K562 (cell line): ENCODE measurements around the gene RNU1-2. TPM values are rescaled to one million over a fixed set of nuclear protein-coding genes. Genes with fewer than 3 reads are reported as not detected.
A peak's percentile ranks its signal among the peaks of the same experiment; 100 is the strongest.

Experiments used
- ATAC-seq: fragments of 200-7000 bp; cut with Tn5 transposase; 3 replicates; pipeline ENCODE4 v1.9.1; 2020; ENCODE audit warnings: moderate library complexity
- BruUV-seq: library from RNA; stranded (reverse); fragments of 400-500 nt; replicated peaks from 2 replicates; lab custom pipeline; 2021; lab: Mats Ljungman, UMichigan
- CTCF ChIA-PET: fragments of 300-600 bp; formaldehyde crosslinking; extraction: SDS; loops from one replicate; lab custom pipeline; 2021; ENCODE audit warnings: low intra/inter-chr PET ratio; lab: Yijun Ruan, JAX
- POLR2A ChIA-PET: fragments of 300-600, 350-650 bp; sonication (Branson Sonifier 250); formaldehyde crosslinking; extraction: SDS; loops from one replicate; lab custom pipeline; 2021; ENCODE audit warnings: antibody characterized with exemption, inconsistent platforms; lab: Yijun Ruan, JAX
- DNase-seq, 4 experiments: peaks; one replicate each; pipeline versions ENCODE4 v3.0.0 to v3.0.0-alpha.2; 2011 to 2018; ENCODE audit warnings: low spot score in 3 of 4, mixed read lengths in 3 of 4; ENCODE audit errors: extremely low read depth in 1 of 4
- FAIRE-seq: peaks from 2 replicates; lab custom pipeline; 2011; peaks lifted over from hg19 to GRCh38; lab: Jason Lieb, UNC
- H2AFZ ChIP-seq: 2 replicates; pipeline ENCODE4 v1.6.0; 2011; ENCODE audit warnings: low read depth, low read length, control low read depth, inconsistent platforms
- H3K27ac ChIP-seq: fragments of 200-600 bp; 3 replicates; pipeline ENCODE4 v1.8.0; 2011; ENCODE audit warnings: low read depth, mild to moderate bottlenecking, control low read depth, inconsistent platforms, low read length, moderate library complexity, mixed read lengths; ENCODE audit errors: extremely low read depth
- H3K27me3 ChIP-seq, 2 experiments: fragments of 300-600 bp in 1 of 2; 2 replicates in 1 of 2; 3 replicates in 1 of 2; pipeline versions ENCODE4 v1.6.0 to v1.8.0; 2011; ENCODE audit warnings: inconsistent platforms in 2 of 2, low read length in 2 of 2, mild to moderate bottlenecking in 1 of 2, mixed read lengths in 1 of 2, moderate library complexity in 1 of 2; ENCODE audit not compliant: control insufficient read depth in 2 of 2, insufficient read depth in 2 of 2
- H3K36me3 ChIP-seq: fragments of 300-600 bp; 3 replicates; pipeline ENCODE4 v1.8.0; 2011; ENCODE audit warnings: mild to moderate bottlenecking, low read length, inconsistent platforms; ENCODE audit not compliant: control insufficient read depth, insufficient read depth
- H3K4me1 ChIP-seq, 2 experiments: fragments of 200-600 bp in 1 of 2; replicated peaks in 1 of 2; 2 replicates in 1 of 2; 3 replicates in 1 of 2; pipeline versions ENCODE4 v1.5.1 to v1.8.0; 2011; ENCODE audit warnings: inconsistent platforms in 2 of 2, low read length in 2 of 2, mild to moderate bottlenecking in 1 of 2, mixed read lengths in 1 of 2, moderate library complexity in 1 of 2; ENCODE audit not compliant: control insufficient read depth in 2 of 2, insufficient read depth in 2 of 2
- H3K4me2 ChIP-seq: 2 replicates; pipeline ENCODE4 v1.6.1; 2011; ENCODE audit warnings: low read length, control low read depth, inconsistent platforms, mixed read lengths; ENCODE audit not compliant: insufficient read depth
- H3K4me3 ChIP-seq: fragments of 200-600 bp; sonication (generic), shearing (Covaris generic); 2 replicates; pipeline ENCODE4 v1.5.1; 2016; ENCODE audit warnings: control low read depth, inconsistent platforms
- H3K79me2 ChIP-seq: fragments of 200-600 bp; 3 replicates; pipeline ENCODE4 v1.8.0; 2011; ENCODE audit warnings: low read length, inconsistent platforms; ENCODE audit not compliant: control insufficient read depth, insufficient read depth
- H3K9ac ChIP-seq, 2 experiments: 2 replicates each; pipeline versions ENCODE4 v1.6.0 to v1.6.1; 2011; ENCODE audit warnings: low read depth in 2 of 2, low read length in 2 of 2, control low read depth in 1 of 2, inconsistent platforms in 1 of 2, mild to moderate bottlenecking in 1 of 2, mixed read lengths in 1 of 2; ENCODE audit not compliant: insufficient read depth in 1 of 2
- H3K9me1 ChIP-seq: one replicate; pipeline ENCODE4 v1.6.0; 2011; ENCODE audit warnings: inconsistent platforms, mild to moderate bottlenecking, low read length, moderate library complexity; ENCODE audit not compliant: control insufficient read depth, insufficient read depth
- H3K9me3 ChIP-seq: replicated peaks from 2 replicates; pipeline ENCODE4 v1.5.1; 2011; ENCODE audit warnings: low read depth, low read length, inconsistent platforms; ENCODE audit not compliant: control insufficient read depth, insufficient read depth
- H4K20me1 ChIP-seq: replicated peaks from 2 replicates; pipeline ENCODE4 v1.6.1; 2011; ENCODE audit warnings: low read length, inconsistent platforms, mixed read lengths; ENCODE audit not compliant: control insufficient read depth, insufficient read depth
- CREB1 ChIP-seq, 2 experiments: sonication (generic) in 1 of 2; formaldehyde crosslinking in 1 of 2; IDR thresholded peaks; 2 replicates each; pipeline versions ENCODE4 v1.6.1 to v1.8.0; 2012 to 2022; ENCODE audit warnings: inconsistent platforms in 1 of 2, mild to moderate bottlenecking in 1 of 2, missing genetic modification reagents in 1 of 2, moderate library complexity in 1 of 2
- HOXB6 ChIP-seq: fragments of 250-450 bp; sonication (Bioruptor Pico); IDR thresholded peaks from 2 replicates; pipeline ENCODE4 v1.5.1; 2022; ENCODE audit warnings: mild to moderate bottlenecking, borderline replicate concordance
- KLF1 ChIP-seq: fragments of 450-650 bp; IDR thresholded peaks from 2 replicates; pipeline ENCODE4 v1.6.1; 2016; ENCODE audit warnings: missing genetic modification characterization, missing compliant biosample characterization
- MCM3 ChIP-seq: fragments of 450-650 bp; IDR thresholded peaks from 2 replicates; pipeline ENCODE4 v1.6.1; 2016
- PRPF4 ChIP-seq: fragments of 200-400 bp; formaldehyde crosslinking; IDR thresholded peaks from one replicate; pipeline ENCODE4 v1.6.1; 2017; ENCODE audit warnings: low read length, low read depth, mild to moderate bottlenecking; ENCODE audit not compliant: insufficient read depth, poor library complexity, severe bottlenecking
- RAD21 ChIP-seq, 2 experiments: fragments of 250-450 bp in 1 of 2; fragments of 450-650 bp in 1 of 2; sonication (Bioruptor Pico) in 1 of 2; formaldehyde crosslinking in 1 of 2; IDR thresholded peaks in 1 of 2; conservative IDR thresholded peaks in 1 of 2; 2 replicates each; pipeline versions ENCODE4 v1.4.0 to v1.8.0; 2020 to 2022; ENCODE audit warnings: mild to moderate bottlenecking in 2 of 2, moderate library complexity in 1 of 2
- WGBS: fragments of 100-300 bp; shearing (Covaris generic); methylation state at CpG from one replicate; pipeline ENCODE4 v1.1.6; 2016; ENCODE audit warnings: low coverage, mixed read lengths; ENCODE audit not compliant: insufficient coverage; ENCODE audit errors: missing lambda C conversion rate; 5-methylcytosine and 5-hydroxymethylcytosine counted together
- in situ Hi-C: fragments of 300-500 bp; cut with MboI; formaldehyde crosslinking; loops from 4 replicates; pipeline ENCODE4 v1.15.0; 2018; ENCODE audit warnings: inconsistent platforms, mixed read lengths
- intact Hi-C: fragments of 100-400 bp; cut with micrococcal nuclease; formaldehyde crosslinking; loops from 2 replicates; pipeline ENCODE4 v1.14.2; 2022
- polyA plus RNA-seq, 8 experiments: library from polyadenylated mRNA; depleted of rRNA in 4 of 8; stranded (reverse) in 5 of 8; unstranded in 3 of 8; fragments of >200 nt; fragmentation: Nextera tagmentation in 2 of 8; fragmentation: Illumina TruSeq in 1 of 8; extraction: Ambion mirVana in 2 of 8; extraction: Trizol in 1 of 8; gene quantifications; 2 replicates each; pipeline versions ENCODE4 v1.2.1 to v1.2.3, GENCODE V29; 2011 to 2014; ENCODE audit warnings: inconsistent platforms in 1 of 8, missing spikeins in 1 of 8
- total RNA-seq, 7 experiments: library from RNA; depleted of rRNA in 6 of 7; stranded (reverse); fragments of >200 nt in 6 of 7; fragmentation: Illumina TruSeq in 2 of 7; extraction: Trizol in 2 of 7; gene quantifications; 2 replicates each; pipeline versions ENCODE4 v1.2.1 to v1.2.3, GENCODE V29; 2011 to 2021; ENCODE audit warnings: low replicate concordance in 1 of 7
- TF ChIP-seq, protein P1 (sequence below): sonication (generic); formaldehyde crosslinking; IDR thresholded peaks from 2 replicates; pipeline ENCODE4 v1.9.0; 2022; ENCODE audit warnings: mild to moderate bottlenecking, missing genetic modification reagents
- TF ChIP-seq, protein P2 (sequence below): sonication (generic); formaldehyde crosslinking; IDR thresholded peaks from 2 replicates; pipeline ENCODE4 v1.8.1; 2022; ENCODE audit warnings: missing genetic modification reagents
- TF ChIP-seq, protein P3 (sequence below): fragments of 250-450 bp; sonication (Bioruptor Pico); IDR thresholded peaks from 2 replicates; pipeline ENCODE4 v1.8.0; 2022; ENCODE audit warnings: moderate library complexity, mild to moderate bottlenecking, inconsistent platforms

The RNU1-2 gene
- total and polyA plus RNA-seq, 9 of the 15 experiments (the other 6 are each of a cell fraction or from before 2014, with no cell fraction given) = under 0.01 to 32,823 (median 2,538) TPM; not detected in 4

DNA sequence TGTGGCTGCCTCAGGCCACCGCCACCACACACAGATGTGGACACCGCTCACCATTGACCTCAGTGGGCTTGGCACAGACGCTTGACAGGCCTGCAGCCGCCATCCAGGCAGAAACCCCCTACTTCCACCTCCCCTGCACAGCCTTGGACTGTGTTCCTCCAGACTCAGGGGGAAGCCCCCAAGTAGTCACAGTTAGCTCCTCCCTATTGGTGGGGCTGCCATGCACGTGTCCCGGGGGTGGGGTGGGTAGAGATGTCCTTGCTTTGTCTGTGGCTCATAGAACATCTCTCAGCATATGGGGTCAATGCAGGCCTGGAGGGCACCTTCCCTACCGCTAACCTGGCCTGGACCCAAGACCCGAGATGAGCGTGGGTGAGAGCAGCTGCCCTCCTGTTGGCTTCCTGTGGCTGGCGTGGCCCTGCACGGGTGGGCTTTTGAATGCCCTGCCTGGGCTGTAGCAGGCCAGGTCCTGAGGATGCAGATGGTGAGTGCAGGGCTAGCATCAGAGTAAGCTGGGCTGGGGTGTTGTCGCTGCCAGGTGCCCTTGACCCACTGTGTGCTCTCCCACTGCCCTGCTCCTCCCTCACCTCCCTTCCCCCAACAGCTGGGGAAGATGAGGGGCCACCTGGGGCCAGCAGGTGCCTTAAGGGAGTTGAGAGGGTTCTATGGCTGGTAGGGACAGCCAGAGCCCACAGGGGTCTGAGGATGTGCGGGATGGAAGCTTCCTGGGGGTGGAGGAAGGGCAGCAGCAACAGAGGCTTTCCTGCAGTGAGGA is 32.1 kb downstream of the RNU1-2 start:
- ChIA-PET POLR2A (interaction anchor here (1.2 kb wide), 1 partner anchor 23 kb away, joined by 3 read pairs; no protein-coding TSS in a partner anchor), CTCF (no interaction called here)
- Histone ChIP-seq H3K4me1 (peaks cover 3 to 36% of the 10 kb centered on the region in 2 experiments), H2AFZ (no peak overlapping the region), H3K9me3 (no peaks in the 10 kb centered on the region), H3K79me2 (no peaks in the 10 kb centered on the region), H3K9ac (peak overlapping the region in 1 of 2 experiments; percentile 4; a peak in 1 of 4 replicates), H3K27ac (no peak overlapping the region), H3K4me3 (no peak overlapping the region), H3K9me1 (no peaks in the 10 kb centered on the region), H3K27me3 (peaks cover 5% of the 10 kb centered on the region in 2 experiments; a peak in 2 of 5 replicates), H3K36me3 (no peaks in the 10 kb centered on the region), H3K4me2 (no peak overlapping the region), H4K20me1 (no peaks in the 10 kb centered on the region; the same call in none of the 2 replicates)
- no peak for DNase-seq
- in situ Hi-C loops = no loop called here
- intact Hi-C loops = no loop called here
- FAIRE-seq = no peak
- 35% methylated on average over 13 of the region's 13 CpGs for WGBS
- no peak for ATAC-seq
- no TSS peak for BruUV-seq
- TF ChIP-seq KLF1 (tag) (no peak), HOXB6 (CRISPR knock-in tag) (no peak), CREB1 (IDR thresholded peaks at IDR 0.05) (no peak), CREB1 (CRISPR knock-in tag; IDR thresholded peaks at IDR 0.05) (no peak), MCM3 (no peak), PRPF4 (no peak), RAD21 (CRISPR knock-in tag; conservative IDR thresholded peaks at IDR 0.05 in 1 of 2, IDR thresholded peaks at IDR 0.05 in 1 of 2) (no peak)
- TF ChIP-seq, protein P1, sequence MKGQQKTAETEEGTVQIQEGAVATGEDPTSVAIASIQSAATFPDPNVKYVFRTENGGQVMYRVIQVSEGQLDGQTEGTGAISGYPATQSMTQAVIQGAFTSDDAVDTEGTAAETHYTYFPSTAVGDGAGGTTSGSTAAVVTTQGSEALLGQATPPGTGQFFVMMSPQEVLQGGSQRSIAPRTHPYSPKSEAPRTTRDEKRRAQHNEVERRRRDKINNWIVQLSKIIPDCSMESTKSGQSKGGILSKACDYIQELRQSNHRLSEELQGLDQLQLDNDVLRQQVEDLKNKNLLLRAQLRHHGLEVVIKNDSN (CRISPR knock-in tag) = no peak
- TF ChIP-seq, protein P2, sequence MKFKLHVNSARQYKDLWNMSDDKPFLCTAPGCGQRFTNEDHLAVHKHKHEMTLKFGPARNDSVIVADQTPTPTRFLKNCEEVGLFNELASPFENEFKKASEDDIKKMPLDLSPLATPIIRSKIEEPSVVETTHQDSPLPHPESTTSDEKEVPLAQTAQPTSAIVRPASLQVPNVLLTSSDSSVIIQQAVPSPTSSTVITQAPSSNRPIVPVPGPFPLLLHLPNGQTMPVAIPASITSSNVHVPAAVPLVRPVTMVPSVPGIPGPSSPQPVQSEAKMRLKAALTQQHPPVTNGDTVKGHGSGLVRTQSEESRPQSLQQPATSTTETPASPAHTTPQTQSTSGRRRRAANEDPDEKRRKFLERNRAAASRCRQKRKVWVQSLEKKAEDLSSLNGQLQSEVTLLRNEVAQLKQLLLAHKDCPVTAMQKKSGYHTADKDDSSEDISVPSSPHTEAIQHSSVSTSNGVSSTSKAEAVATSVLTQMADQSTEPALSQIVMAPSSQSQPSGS (CRISPR knock-in tag) = no peak
- TF ChIP-seq, protein P3, sequence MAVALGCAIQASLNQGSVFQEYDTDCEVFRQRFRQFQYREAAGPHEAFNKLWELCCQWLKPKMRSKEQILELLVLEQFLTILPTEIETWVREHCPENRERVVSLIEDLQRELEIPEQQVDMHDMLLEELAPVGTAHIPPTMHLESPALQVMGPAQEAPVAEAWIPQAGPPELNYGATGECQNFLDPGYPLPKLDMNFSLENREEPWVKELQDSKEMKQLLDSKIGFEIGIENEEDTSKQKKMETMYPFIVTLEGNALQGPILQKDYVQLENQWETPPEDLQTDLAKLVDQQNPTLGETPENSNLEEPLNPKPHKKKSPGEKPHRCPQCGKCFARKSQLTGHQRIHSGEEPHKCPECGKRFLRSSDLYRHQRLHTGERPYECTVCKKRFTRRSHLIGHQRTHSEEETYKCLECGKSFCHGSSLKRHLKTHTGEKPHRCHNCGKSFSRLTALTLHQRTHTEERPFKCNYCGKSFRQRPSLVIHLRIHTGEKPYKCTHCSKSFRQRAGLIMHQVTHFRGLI (CRISPR knock-in tag) = no peak
